Endothelial cell of umbilical vein (primary cell): Measurements from ENCODE around the gene KLF15.

Experiments
- CTCF ChIP-seq, 2 donors: IDR thresholded peaks; 1 replicate in 1 of 2; 2 replicates in 1 of 2; pipeline ENCODE4 v1.5.1; 2011; ENCODE audit warnings: low read length in 2 of 2, mild to moderate bottlenecking in 2 of 2, moderate library complexity in 2 of 2, control low read depth in 1 of 2, inconsistent platforms in 1 of 2, low read depth in 1 of 2; ENCODE audit not compliant: insufficient read depth in 1 of 2; ENCODE audit errors: extremely low read depth in 1 of 2
- EZH2 ChIP-seq: IDR thresholded peaks from 2 replicates; pipeline ENCODE4 v1.6.1; 2012; ENCODE audit warnings: borderline replicate concordance, low read depth, mild to moderate bottlenecking, moderate library complexity, low read length, inconsistent platforms; ENCODE audit not compliant: severe bottlenecking
- JUN ChIP-seq: IDR thresholded peaks from 2 replicates; pipeline ENCODE4 v1.6.1; 2011; ENCODE audit warnings: borderline replicate concordance, low read depth; ENCODE audit not compliant: insufficient read length, insufficient read depth
- MAX ChIP-seq: IDR thresholded peaks from 2 replicates; pipeline ENCODE4 v1.6.1; 2011; ENCODE audit not compliant: insufficient read depth, insufficient read length
- POLR2A ChIP-seq: IDR thresholded peaks from 2 replicates; pipeline ENCODE4 v1.6.1; 2012; ENCODE audit warnings: low read depth, mild to moderate bottlenecking, control low read depth, low read length
- POLR2AphosphoS5 ChIP-seq: IDR thresholded peaks from 2 replicates; pipeline ENCODE4 v1.6.1; 2012; ENCODE audit warnings: low read depth, mild to moderate bottlenecking, control low read depth, low read length, moderate library complexity; ENCODE audit not compliant: insufficient read depth

GRCh38 chr3:126303272-126303671 is 53.9 kb downstream of the KLF15 start:
- no peak for TF ChIP-seq EZH2
- no peak for TF ChIP-seq POLR2A
- TF ChIP-seq JUN: no peak
- TF ChIP-seq CTCF (IDR thresholded peaks at IDR 0.05; ENCODE audit: extremely low read depth in 1 of 2, insufficient read depth in 1 of 2, low read depth in 1 of 2, low read length in 2 of 2): no peak
- no peak for TF ChIP-seq MAX
- no peak for TF ChIP-seq POLR2AphosphoS5
